Adrenal gland (tissue), 12 donors: Measurements from ENCODE around the gene CBX4. TPM values are rescaled to one million over a fixed set of nuclear protein-coding genes. Genes with fewer than 3 reads are reported as not detected.

ENCODE experiments used
- DNase-seq, 7 donors: peaks; one replicate each; pipeline ENCODE4 v3.0.0-alpha.2; 2019 to 2020
- H3K27ac ChIP-seq, 5 donors: fragments of 200-600 bp; sonication (generic) in 4 of 5; 1 replicate in 3 of 5; 2 replicates in 2 of 5; pipeline versions ENCODE4 v1.5.1 to v1.8.0; 2016 to 2020; ENCODE audit warnings: mild to moderate bottlenecking in 1 of 5
- H3K27me3 ChIP-seq: fragments of 200-600 bp; 2 replicates; pipeline ENCODE4 v1.8.0; 2021
- H3K36me3 ChIP-seq, 2 donors: fragments of 200-600 bp; replicated peaks in 1 of 2; 1 replicate in 1 of 2; 2 replicates in 1 of 2; pipeline versions ENCODE4 v1.5.1 to v1.8.0; 2018 to 2022
- H3K4me1 ChIP-seq, 2 donors: fragments of 200-600 bp; replicated peaks in 1 of 2; 1 replicate in 1 of 2; 2 replicates in 1 of 2; pipeline versions ENCODE4 v1.5.1 to v1.8.0; 2018 to 2021
- H3K4me3 ChIP-seq, 4 donors: fragments of 200-600 bp; sonication (generic) in 3 of 4; one replicate each; pipeline ENCODE4 v1.5.1; 2016 to 2018
- H3K9me3 ChIP-seq, 3 donors: fragments of 200-600 bp; sonication (generic) in 1 of 3; replicated peaks in 1 of 3; 1 replicate in 2 of 3; 2 replicates in 1 of 3; pipeline versions ENCODE4 v1.5.1 to v1.8.0; 2016 to 2021
- POLR2A ChIP-seq, 2 donors: fragments of 450-650 bp; IDR thresholded peaks; one replicate each; pipeline ENCODE4 v1.6.1; 2017; ENCODE audit warnings: antibody characterized with exemption in 2 of 2, mild to moderate bottlenecking in 2 of 2, moderate library complexity in 1 of 2
- WGBS, 4 donors: extraction: QIAGEN DNeasy Blood & Tissue Kit in 2 of 4; methylation state at CpG; one replicate each; pipeline versions ENCODE4 v1.1.5 to v1.1.7; 2013 to 2017; 5-methylcytosine and 5-hydroxymethylcytosine counted together
- intact Hi-C, 2 donors: fragments of 100-400 bp; cut with DNase I; formaldehyde crosslinking; loops; one replicate each; pipeline versions ENCODE4 v1.14.1 to v1.15.0; 2022 to 2023
- polyA plus RNA-seq, 3 donors: library from polyadenylated mRNA; stranded (reverse); fragments of 200-250 nt in 2 of 3; fragments of 350-450 nt in 1 of 3; fragmentation: Illumina TruSeq in 1 of 3; extraction: RNeasy Lipid Tissue Mini Kit (QIAGEN cat#74804) in 1 of 3; gene quantifications; one replicate each; pipeline ENCODE4 v1.2.3, GENCODE V29; 2013 to 2014
- total RNA-seq, 9 donors: library from RNA; depleted of rRNA in 4 of 9; stranded (reverse); fragments of >200 nt in 4 of 9; fragments of 120-200 nt in 1 of 9; fragmentation: NEBNext Ultra II Directional in 1 of 9; extraction: Animal tissue kit (Norgen Biotek cat#: 25700) in 1 of 9; gene quantifications; one replicate each; pipeline versions ENCODE4 v1.1.0 to v1.2.4, GENCODE V29; 2013 to 2023
- TF ChIP-seq, protein P1 (sequence below), 6 experiments: fragments of 450-650 bp in 4 of 6; fragments of 200-600 bp in 2 of 6; sonication (generic) in 1 of 6; IDR thresholded peaks; 1 replicate in 5 of 6; 2 replicates in 1 of 6; pipeline versions ENCODE4 v1.5.1 to v1.8.0; 2016 to 2021; ENCODE audit warnings: antibody characterized with exemption in 6 of 6, mild to moderate bottlenecking in 2 of 6, moderate library complexity in 1 of 6
- donor health status: healthy with polysubstance abuse.
- donor health status: Bipolar disorder and iron deficiency.
- donor health status: DM: yes; HTN: yes; CAD: no.
- donor health status: DM: no; HTN: no; CAD: no.
- donor health status: DM: no; HTN: no; CAD: no.
- donor health status: DM: yes; HTN: yes; CAD: no.

Gene CBX4
- total and polyA plus RNA-seq, 12 donors: 5.4 to 39.3 (median 17.0) TPM

GRCh38 chr17:79796444-79796762 lies 42.8 kb downstream of the CBX4 start:
- no peak for DNase-seq
- H3K4me3 ChIP-seq: peak overlapping the region; percentile 39 to 73 (median 51)
- TF ChIP-seq, protein P1, sequence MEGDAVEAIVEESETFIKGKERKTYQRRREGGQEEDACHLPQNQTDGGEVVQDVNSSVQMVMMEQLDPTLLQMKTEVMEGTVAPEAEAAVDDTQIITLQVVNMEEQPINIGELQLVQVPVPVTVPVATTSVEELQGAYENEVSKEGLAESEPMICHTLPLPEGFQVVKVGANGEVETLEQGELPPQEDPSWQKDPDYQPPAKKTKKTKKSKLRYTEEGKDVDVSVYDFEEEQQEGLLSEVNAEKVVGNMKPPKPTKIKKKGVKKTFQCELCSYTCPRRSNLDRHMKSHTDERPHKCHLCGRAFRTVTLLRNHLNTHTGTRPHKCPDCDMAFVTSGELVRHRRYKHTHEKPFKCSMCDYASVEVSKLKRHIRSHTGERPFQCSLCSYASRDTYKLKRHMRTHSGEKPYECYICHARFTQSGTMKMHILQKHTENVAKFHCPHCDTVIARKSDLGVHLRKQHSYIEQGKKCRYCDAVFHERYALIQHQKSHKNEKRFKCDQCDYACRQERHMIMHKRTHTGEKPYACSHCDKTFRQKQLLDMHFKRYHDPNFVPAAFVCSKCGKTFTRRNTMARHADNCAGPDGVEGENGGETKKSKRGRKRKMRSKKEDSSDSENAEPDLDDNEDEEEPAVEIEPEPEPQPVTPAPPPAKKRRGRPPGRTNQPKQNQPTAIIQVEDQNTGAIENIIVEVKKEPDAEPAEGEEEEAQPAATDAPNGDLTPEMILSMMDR (IDR thresholded peaks at IDR 0.05): no peak
- TF ChIP-seq POLR2A (IDR thresholded peaks at IDR 0.05): no peak
- 1 to 6% (median 3%) methylated on average over 15 to 19 of the region's 19 CpGs for WGBS, 4 donors
- H3K4me1 ChIP-seq: peaks cover 13 to 30% of the 10 kb centered on the region in 2 donors
- H3K27me3 ChIP-seq: peaks cover 59% of the 10 kb centered on the region
- H3K27ac ChIP-seq: peak overlapping the region in 2 of 5 donors; percentile 83 to 92
- intact Hi-C loops: no loop called here
- H3K36me3 ChIP-seq: no peaks in the 10 kb centered on the region
- H3K9me3 ChIP-seq: no peaks in the 10 kb centered on the region

DNA sequence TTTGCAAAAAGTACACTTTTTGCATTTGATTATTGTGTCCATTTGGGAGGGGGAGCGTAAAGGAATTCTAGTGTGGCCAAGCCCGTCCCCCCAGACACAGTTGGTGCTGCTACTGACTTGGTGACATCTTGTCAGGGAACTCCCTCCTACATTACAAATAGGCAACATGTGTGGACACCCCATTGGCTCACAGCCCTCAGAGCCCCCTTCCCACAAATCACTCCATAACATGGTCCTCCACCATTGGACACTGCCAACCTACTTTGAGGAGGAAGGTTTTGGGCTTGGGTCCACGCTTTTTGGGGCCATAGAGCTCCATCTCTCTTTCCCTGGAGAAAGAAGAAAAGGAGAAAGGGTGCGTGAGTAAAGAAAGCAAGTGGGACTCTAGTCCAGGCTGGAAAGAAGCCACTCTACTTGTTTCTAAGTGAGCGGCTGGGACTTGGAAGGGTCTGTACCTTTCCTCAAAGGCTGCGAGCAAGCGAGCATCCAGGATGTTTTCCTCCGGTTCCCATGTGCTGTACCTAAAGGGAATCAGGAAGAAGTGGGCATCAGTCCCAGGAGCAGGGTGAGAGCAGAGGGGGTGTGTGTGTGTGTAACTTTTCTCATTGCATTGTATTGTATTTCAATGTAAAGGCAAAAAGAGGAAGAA lies 43.3 kb downstream of the CBX4 start:
- TF ChIP-seq, protein P1 (IDR thresholded peaks at IDR 0.05): no peak
- no peak for TF ChIP-seq POLR2A (IDR thresholded peaks at IDR 0.05)
- Histone ChIP-seq H3K27ac (no peak overlapping the region), H3K36me3 (no peaks in the 10 kb centered on the region), H3K9me3 (no peaks in the 10 kb centered on the region), H3K4me3 (peak overlapping the region in 1 of 4 donors; percentile 73), H3K27me3 (peaks cover 59% of the 10 kb centered on the region), H3K4me1 (peaks cover 13 to 30% of the 10 kb centered on the region in 2 donors)
- intact Hi-C loops: no loop called here
- WGBS, 4 donors: 70 to 91% (median 85%) methylated on average over 8 of the region's 8 CpGs
- DNase-seq: peak in 1 of 7 donors; percentile 27

DNA sequence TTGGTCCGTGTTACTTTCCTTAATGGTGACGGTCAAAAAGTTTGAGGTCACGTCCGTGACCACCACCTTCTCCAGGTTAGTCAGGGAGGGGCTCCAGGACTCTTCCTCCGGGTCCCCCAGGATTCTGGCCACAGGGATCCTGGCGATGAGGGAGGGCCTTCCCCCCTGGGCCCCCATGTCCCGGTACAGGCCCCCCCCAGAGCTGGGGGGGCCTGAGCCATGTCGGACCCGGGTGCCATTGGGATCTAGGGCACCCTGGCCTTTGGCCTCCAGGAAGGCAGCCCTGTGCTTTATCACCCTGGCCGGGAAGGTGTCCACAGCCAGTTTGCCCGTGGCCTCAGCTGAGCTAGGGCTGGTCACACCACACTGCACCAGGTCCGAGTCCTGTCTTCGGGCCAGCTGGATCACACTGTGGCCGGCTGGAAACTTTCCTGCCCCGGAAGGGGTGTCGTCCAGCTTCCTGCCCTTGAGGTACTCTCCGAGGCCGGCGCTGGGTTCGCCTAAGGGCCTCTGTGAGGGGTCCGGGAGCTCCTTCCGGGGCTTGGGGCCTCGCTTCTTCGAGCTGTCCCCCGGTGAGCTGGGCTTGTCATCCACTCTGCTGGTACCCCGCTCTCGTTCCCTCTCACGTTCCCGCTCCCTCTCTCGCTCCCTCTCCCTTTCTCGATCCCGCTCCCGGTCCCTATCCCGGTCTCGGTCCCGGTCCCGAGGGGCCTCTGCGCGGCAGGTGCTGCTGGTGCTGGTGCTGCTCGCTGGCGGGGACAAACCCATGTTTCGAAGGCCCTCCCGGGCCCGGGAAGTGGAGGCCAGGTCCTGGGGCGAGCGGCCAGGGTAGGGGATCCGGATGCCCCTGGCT lies 44.4 kb downstream of the CBX4 start:
- intact Hi-C loops: loop anchor here (5.0 kb wide), 2 partner anchors 122 to 197 kb away; no protein-coding TSS in a partner anchor
- DNase-seq: no peak
- H3K27me3 ChIP-seq: peaks cover 59% of the 10 kb centered on the region
- no peak overlapping the region for H3K27ac ChIP-seq
- H3K4me3 ChIP-seq: no peak overlapping the region
- peaks cover 13 to 30% of the 10 kb centered on the region in 2 donors for H3K4me1 ChIP-seq
- H3K9me3 ChIP-seq: no peaks in the 10 kb centered on the region
- TF ChIP-seq POLR2A (IDR thresholded peaks at IDR 0.05): no peak
- TF ChIP-seq, protein P1 (IDR thresholded peaks at IDR 0.05): no peak
- WGBS, 4 donors: 91 to 96% (median 92%) methylated on average over 29 to 47 of the region's 47 CpGs
- H3K36me3 ChIP-seq: no peaks in the 10 kb centered on the region

DNA sequence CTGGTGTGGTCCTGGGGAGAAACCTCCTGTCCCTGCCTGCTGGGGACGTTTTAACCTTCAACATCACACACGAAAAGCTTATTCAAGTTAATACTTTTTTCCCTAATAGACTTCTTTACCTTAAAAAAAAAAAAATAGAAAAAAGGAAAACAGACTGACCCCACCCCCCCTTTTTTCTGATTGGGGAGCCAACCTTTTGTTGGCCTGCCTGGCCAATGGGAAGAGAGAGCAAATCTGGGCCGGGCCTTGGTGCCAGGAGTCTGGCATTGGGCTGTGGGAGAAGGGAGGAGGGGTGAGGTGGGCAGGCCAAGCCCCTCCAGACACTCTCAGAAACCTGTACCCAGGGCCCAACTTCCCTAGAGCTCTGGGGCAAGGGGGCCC lies 45.3 kb downstream of the CBX4 start:
- Histone ChIP-seq H3K4me1 (peaks cover 12 to 27% of the 10 kb centered on the region in 2 donors), H3K27me3 (peaks cover 59% of the 10 kb centered on the region), H3K27ac (no peak overlapping the region), H3K9me3 (no peaks in the 10 kb centered on the region), H3K4me3 (no peak overlapping the region), H3K36me3 (no peaks in the 10 kb centered on the region)
- intact Hi-C loops: loop anchor here (5.0 kb wide), 2 partner anchors 123 to 198 kb away; no protein-coding TSS in a partner anchor
- 82 to 85% (median 85%) methylated on average over 3 of the region's 3 CpGs for WGBS, 4 donors
- no peak for DNase-seq
- TF ChIP-seq POLR2A (IDR thresholded peaks at IDR 0.05): no peak
- TF ChIP-seq, protein P1 (IDR thresholded peaks at IDR 0.05): no peak
